Calu3 (cell line): ENCODE measurements around the gene MTMR12. TPM values are rescaled to one million over a fixed set of nuclear protein-coding genes. Genes with fewer than 3 reads are reported as not detected.
"Not testable (repeated sequence)": the region's sequence is repeated elsewhere in the genome, so short reads cannot be mapped to it uniquely, and the experiment has no call there.

ENCODE experiments used
- BruUV-seq: library from RNA; stranded (reverse); fragments of 400-500 nt; replicated peaks from 2 replicates; lab custom pipeline; 2021; lab: Mats Ljungman, UMichigan
- CTCF ChIA-PET: fragments of 300-600 bp; sonication (Branson Sonifier 250); formaldehyde crosslinking; loops from one replicate; lab custom pipeline; 2022; ENCODE audit warnings: antibody characterized with exemption; lab: Charles Lee
- DNase-seq: peaks from one replicate; pipeline ENCODE4 v3.0.0; 2022
- H3K27ac Mint-ChIP-seq: one replicate; pipeline ENCODE4 v1.8.0; 2022; ENCODE audit warnings: mixed read lengths; ENCODE audit not compliant: unreplicated experiment
- H3K27me3 Mint-ChIP-seq: one replicate; pipeline ENCODE4 v1.8.0; 2022; ENCODE audit warnings: mixed read lengths; ENCODE audit not compliant: unreplicated experiment
- H3K36me3 Mint-ChIP-seq: one replicate; pipeline ENCODE4 v1.8.0; 2022; ENCODE audit warnings: mild to moderate bottlenecking, moderate library complexity, mixed read lengths; ENCODE audit not compliant: insufficient read depth, unreplicated experiment
- H3K4me1 Mint-ChIP-seq: one replicate; pipeline ENCODE4 v1.8.0; 2022; ENCODE audit warnings: mild to moderate bottlenecking, low read depth, mixed read lengths; ENCODE audit not compliant: unreplicated experiment
- H3K4me3 Mint-ChIP-seq: one replicate; pipeline ENCODE4 v1.8.0; 2022; ENCODE audit warnings: mild to moderate bottlenecking, low read depth, moderate library complexity, mixed read lengths; ENCODE audit not compliant: unreplicated experiment
- H3K9me3 Mint-ChIP-seq: one replicate; pipeline ENCODE4 v1.8.0; 2022; ENCODE audit warnings: low read depth, mixed read lengths; ENCODE audit not compliant: unreplicated experiment
- intact Hi-C: fragments of 100-400 bp; cut with micrococcal nuclease; formaldehyde crosslinking; loops from one replicate; pipeline ENCODE4 v1.10.0; 2022; ENCODE audit not compliant: unreplicated experiment
- total RNA-seq: library from RNA; stranded (reverse); gene quantifications from 2 replicates; pipeline ENCODE4 v1.2.3, GENCODE V29; 2022
- TF ChIP-seq, protein P1 (sequence below): fragments of 200-600 bp; IDR thresholded peaks from one replicate; pipeline ENCODE4 v1.8.0; 2022; ENCODE audit warnings: antibody characterized with exemption; ENCODE audit not compliant: unreplicated experiment

MTMR12 gene
- total RNA-seq, 1 experiment from 2014 or later, result 42.7 TPM

DNA sequence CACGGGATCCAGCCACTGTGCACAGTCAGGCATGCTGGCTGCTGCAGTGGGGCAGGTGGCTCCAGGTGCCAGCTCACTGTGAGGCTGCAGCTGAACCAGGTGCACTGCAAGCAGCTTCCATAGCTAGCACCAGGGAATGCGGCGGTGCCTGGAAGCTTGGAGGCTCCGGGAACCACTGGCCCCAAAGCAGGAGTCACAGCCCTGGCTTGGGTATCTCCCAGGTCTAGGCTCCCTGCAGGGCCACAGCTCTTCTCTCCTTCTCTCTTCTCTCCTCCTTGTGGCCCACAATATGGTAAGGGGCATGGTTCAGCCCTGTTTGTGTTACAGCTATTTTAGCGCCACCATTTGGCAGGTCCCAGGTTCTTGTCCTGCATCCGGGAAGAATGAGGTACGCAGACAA is 6.7 kb upstream of the MTMR12 start:
- intact Hi-C loops, result no loop called here
- CTCF ChIA-PET, result no interaction called here
- no peak for DNase-seq
- Mint-ChIP-seq H3K27me3 (no peaks in the 10 kb centered on the region), H3K36me3 (no peaks in the 10 kb centered on the region), H3K27ac (no peak overlapping the region), H3K9me3 (peaks cover 4% of the 10 kb centered on the region), H3K4me3 (no peak overlapping the region), H3K4me1 (no peaks in the 10 kb centered on the region)
- BruUV-seq, result no TSS peak
- TF ChIP-seq, protein P1, sequence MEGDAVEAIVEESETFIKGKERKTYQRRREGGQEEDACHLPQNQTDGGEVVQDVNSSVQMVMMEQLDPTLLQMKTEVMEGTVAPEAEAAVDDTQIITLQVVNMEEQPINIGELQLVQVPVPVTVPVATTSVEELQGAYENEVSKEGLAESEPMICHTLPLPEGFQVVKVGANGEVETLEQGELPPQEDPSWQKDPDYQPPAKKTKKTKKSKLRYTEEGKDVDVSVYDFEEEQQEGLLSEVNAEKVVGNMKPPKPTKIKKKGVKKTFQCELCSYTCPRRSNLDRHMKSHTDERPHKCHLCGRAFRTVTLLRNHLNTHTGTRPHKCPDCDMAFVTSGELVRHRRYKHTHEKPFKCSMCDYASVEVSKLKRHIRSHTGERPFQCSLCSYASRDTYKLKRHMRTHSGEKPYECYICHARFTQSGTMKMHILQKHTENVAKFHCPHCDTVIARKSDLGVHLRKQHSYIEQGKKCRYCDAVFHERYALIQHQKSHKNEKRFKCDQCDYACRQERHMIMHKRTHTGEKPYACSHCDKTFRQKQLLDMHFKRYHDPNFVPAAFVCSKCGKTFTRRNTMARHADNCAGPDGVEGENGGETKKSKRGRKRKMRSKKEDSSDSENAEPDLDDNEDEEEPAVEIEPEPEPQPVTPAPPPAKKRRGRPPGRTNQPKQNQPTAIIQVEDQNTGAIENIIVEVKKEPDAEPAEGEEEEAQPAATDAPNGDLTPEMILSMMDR, result no peak

DNA sequence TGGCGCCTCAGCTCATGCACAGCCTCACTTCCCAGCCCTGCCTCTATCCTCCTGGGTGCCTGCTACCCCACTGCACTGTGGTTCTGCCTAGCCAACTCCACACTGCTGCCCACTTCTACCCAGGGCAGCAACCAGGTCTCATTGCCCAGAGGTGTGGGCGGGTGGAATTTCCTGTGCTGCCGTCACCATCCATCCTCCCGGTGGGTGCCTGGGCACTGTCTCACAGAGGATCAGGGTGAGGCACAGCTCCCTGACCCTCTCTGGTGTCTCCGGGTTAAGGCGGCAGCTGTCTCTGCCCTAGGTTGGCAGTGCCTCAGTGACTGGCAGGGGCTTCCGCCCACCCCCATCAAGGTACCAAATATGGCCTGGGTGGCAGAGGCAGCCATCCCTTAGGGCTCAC is 4.3 kb upstream of the MTMR12 start:
- Mint-ChIP-seq H3K27ac (no peak overlapping the region), H3K9me3 (peaks cover 4% of the 10 kb centered on the region), H3K27me3 (no peaks in the 10 kb centered on the region), H3K4me3 (no peak overlapping the region), H3K4me1 (peaks cover 1% of the 10 kb centered on the region), H3K36me3 (peaks cover 20% of the 10 kb centered on the region)
- no peak for DNase-seq
- BruUV-seq, result no TSS peak
- CTCF ChIA-PET, result interaction anchor here (0.7 kb wide), 1 partner anchor 147 kb away, joined by 3 read pairs; no protein-coding TSS in a partner anchor
- intact Hi-C loops, result no loop called here
- TF ChIP-seq, protein P1, result no peak

DNA sequence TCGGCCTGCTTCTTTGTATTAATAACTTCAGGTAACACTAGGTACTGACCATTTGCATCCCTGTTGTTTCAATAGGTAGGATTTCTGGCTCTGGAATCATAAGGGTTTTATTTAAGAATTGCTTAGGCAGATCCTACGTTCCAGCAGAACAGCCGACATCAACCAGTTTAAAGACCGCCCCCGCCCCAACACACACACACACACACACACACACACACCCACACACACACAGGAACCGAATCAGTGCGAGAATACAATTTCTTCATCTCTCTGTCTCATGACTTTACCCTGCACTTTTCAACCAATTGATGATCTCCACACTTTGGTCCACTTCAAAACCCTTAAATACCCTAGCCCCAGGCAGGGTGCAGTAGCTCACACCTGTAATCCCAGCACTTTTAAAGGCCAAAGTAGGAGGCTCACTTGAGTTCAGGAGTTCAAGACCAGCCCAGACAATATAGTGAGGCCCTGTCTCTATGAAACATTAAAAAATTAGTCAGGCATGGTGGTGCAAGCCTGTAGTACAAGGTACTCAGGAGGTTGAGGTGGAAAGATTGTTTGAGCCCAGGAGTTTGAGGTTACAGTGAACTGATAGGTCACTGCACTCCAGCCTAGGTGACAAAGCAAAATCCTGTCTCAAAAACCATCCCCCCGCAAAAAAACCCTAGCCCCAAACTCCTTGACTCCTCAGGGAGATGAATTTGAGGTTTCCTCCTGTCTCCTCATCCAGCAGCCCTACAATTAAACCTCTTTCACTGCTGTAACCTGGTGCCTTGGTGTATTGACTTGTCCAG is 2.7 kb upstream of the MTMR12 start:
- intact Hi-C loops, result no loop called here
- CTCF ChIA-PET, result no interaction called here
- H3K4me1 Mint-ChIP-seq, result peaks cover 16% of the 10 kb centered on the region
- no TSS peak for BruUV-seq
- DNase-seq, result no peak
- no peak overlapping the region for H3K4me3 Mint-ChIP-seq
- peaks cover 33% of the 10 kb centered on the region for H3K36me3 Mint-ChIP-seq
- no peaks in the 10 kb centered on the region for H3K27me3 Mint-ChIP-seq
- no peak overlapping the region for H3K27ac Mint-ChIP-seq
- TF ChIP-seq, protein P1, result no peak
- no peaks in the 10 kb centered on the region for H3K9me3 Mint-ChIP-seq

DNA sequence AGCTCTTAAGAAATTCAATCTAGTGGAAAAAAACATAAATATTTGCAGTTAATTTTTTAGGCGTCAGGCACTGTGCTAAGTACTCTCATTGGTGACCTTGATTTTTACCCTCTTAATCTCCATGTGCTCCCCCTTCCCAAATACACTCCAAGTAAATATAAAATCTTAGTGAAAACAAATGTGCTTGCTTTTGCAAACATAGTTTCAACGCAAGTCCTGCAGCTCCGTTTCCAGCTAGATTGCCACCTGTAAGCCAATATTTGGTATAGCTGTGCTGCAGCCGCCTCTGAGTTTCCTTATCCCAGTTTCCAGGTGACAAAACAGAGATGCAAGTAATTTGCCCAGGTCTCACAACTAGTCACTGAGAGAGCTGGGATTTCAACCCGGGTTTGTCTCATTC is 1.9 kb upstream of the MTMR12 start:
- H3K4me1 Mint-ChIP-seq, result peaks cover 23% of the 10 kb centered on the region
- H3K4me3 Mint-ChIP-seq, result no peak overlapping the region
- no peak overlapping the region for H3K27ac Mint-ChIP-seq
- H3K27me3 Mint-ChIP-seq, result no peaks in the 10 kb centered on the region
- peaks cover 37% of the 10 kb centered on the region for H3K36me3 Mint-ChIP-seq
- no peaks in the 10 kb centered on the region for H3K9me3 Mint-ChIP-seq
- BruUV-seq, result no TSS peak
- intact Hi-C loops, result no loop called here
- DNase-seq, result no peak
- TF ChIP-seq, protein P1, result no peak
- CTCF ChIA-PET, result no interaction called here

DNA sequence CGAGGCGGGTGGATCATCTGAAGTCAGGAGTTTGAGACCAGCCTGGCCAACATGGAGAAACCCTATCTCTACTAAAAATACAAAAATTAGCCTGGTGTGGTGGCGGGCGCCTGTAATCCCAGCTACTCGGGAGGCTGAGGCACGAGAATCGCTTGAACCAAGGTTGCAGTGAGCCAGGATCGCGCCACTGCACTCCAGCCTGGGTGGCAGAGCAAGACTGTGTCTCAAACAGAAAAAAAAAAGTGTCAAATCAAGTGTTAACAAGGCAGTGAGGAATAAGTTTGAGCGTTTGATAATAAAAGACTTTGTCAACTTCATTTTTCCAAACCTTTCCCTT is 1.4 kb upstream of the MTMR12 start:
- CTCF ChIA-PET, result interaction anchor here (1.1 kb wide), 1 partner anchor 35 kb away, joined by 3 read pairs; no protein-coding TSS in a partner anchor
- H3K4me1 Mint-ChIP-seq, result peaks cover 27% of the 10 kb centered on the region
- peaks cover 37% of the 10 kb centered on the region for H3K36me3 Mint-ChIP-seq
- BruUV-seq, H3K27me3 Mint-ChIP-seq, H3K9me3 Mint-ChIP-seq, H3K27ac Mint-ChIP-seq, intact Hi-C loops, DNase-seq: not testable (repeated sequence)
- H3K4me3 Mint-ChIP-seq, result peak overlapping the region; percentile 85
